ENCODE data around the gene GID8. TPM values are rescaled to one million over a fixed set of nuclear protein-coding genes. Genes with fewer than 3 reads are reported as not detected.

The GID8 gene
- total RNA-seq, 1 donor from 2014 or later, result 35.8 TPM

DNA sequence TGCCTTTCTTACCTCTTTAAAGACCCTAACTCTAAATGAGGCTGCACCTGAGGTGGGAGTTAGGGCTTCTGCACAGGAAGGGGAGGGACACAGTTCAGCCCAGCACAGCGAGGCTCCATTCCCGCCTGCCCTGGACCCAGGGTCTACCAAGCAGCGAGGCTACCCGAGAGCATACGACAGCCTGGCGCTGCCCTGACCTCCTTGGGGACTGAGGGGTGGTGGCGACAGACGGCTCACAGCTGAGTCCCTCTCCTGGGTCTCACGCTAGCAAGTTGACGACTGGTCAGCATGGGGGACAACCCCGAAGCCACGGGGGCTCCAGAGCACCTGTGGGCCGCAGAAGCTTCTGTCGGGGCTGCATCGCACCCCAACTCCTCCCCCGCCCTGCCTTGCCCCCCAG is 38.9 kb downstream of the GID8 start:
- Mint-ChIP-seq H3K9me3 (ENCODE audit: unreplicated experiment) (no peaks in the 10 kb centered on the region), H3K27me3 (ENCODE audit: unreplicated experiment) (peaks cover 46% of the 10 kb centered on the region), H3K27ac (ENCODE audit: unreplicated experiment) (no peak overlapping the region), H3K36me3 (ENCODE audit: unreplicated experiment) (no peaks in the 10 kb centered on the region), H3K4me1 (ENCODE audit: unreplicated experiment) (peaks cover 2% of the 10 kb centered on the region), H3K4me3 (ENCODE audit: unreplicated experiment) (no peak overlapping the region)
- TF ChIP-seq, protein P1, sequence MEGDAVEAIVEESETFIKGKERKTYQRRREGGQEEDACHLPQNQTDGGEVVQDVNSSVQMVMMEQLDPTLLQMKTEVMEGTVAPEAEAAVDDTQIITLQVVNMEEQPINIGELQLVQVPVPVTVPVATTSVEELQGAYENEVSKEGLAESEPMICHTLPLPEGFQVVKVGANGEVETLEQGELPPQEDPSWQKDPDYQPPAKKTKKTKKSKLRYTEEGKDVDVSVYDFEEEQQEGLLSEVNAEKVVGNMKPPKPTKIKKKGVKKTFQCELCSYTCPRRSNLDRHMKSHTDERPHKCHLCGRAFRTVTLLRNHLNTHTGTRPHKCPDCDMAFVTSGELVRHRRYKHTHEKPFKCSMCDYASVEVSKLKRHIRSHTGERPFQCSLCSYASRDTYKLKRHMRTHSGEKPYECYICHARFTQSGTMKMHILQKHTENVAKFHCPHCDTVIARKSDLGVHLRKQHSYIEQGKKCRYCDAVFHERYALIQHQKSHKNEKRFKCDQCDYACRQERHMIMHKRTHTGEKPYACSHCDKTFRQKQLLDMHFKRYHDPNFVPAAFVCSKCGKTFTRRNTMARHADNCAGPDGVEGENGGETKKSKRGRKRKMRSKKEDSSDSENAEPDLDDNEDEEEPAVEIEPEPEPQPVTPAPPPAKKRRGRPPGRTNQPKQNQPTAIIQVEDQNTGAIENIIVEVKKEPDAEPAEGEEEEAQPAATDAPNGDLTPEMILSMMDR (IDR thresholded peaks at IDR 0.05), result no peak
- DNase-seq (ENCODE audit: extremely low spot score, unreplicated experiment), result no peak

DNA sequence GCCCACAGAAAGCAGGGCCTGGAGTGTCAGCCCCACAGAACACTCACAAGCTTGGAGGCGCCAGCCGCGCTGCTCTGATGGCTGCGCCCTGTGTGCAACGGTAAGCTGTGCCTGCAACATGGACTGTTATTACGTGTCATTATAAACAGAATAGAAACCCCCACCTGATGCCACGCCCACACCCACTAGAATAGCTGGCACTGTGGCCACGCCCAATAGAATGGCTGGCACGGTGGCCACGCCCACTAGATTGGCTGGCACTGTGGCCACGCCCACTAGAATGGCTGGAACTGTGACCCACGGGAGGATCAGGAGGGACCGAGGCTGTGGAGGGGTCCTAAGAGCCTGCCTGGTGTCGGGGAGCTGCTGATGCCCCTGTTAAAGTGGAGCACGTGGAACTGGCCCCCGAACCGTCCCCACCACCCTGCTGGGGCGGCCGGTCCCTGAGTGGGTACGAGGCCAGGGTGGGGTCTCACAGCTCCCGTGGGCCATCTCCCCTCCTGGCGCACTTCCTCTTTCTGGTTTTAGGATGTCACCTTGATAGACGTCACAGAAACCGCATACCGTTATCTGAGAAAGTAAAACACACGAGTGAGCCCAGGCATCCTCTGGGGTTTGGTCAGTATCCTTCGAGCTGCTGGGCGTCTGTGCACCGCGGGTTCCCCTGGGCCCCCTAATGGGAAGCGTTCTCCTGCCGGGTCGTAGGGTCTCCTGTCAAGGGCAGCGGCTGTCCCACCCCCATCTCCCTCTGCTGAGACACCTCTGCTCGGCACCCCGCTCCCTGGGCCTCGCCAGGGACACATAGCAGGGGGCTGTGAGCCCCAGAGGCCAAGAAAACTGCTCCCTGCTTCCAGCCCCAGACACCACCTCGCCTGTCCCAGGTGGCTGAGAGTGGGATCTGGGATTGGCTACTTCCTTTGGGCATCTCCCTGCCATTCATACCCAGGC is 39.9 kb downstream of the GID8 start:
- no peak overlapping the region for H3K27ac Mint-ChIP-seq (ENCODE audit: unreplicated experiment)
- no peaks in the 10 kb centered on the region for H3K9me3 Mint-ChIP-seq (ENCODE audit: unreplicated experiment)

DNA sequence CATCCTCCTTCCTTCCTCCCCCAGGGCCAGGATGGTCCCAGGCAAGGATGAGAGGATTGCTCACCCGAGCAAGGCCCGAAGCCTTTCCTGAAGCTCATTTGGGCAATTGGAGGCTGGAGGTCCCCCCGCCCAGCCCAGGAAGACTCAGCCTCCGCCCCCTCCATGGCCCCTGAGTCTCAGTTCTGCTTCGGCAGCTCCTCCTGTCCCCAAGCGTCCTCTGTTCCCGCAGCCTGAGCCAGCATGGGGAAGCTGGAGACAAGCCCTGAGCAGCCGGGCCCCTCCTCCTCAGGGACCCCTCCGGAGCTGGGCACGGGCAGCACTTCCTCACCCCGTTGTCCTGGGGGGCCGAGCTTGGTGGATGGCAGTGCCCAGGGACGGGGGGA is 40.6 kb downstream of the GID8 start:
- Mint-ChIP-seq H3K27ac (ENCODE audit: unreplicated experiment) (no peak overlapping the region), H3K27me3 (ENCODE audit: unreplicated experiment) (peaks cover 47% of the 10 kb centered on the region), H3K9me3 (ENCODE audit: unreplicated experiment) (no peaks in the 10 kb centered on the region), H3K36me3 (ENCODE audit: unreplicated experiment) (no peaks in the 10 kb centered on the region), H3K4me1 (ENCODE audit: unreplicated experiment) (no peaks in the 10 kb centered on the region), H3K4me3 (ENCODE audit: unreplicated experiment) (no peak overlapping the region)
- TF ChIP-seq, protein P1 (IDR thresholded peaks at IDR 0.05), result no peak
- DNase-seq (ENCODE audit: extremely low spot score, unreplicated experiment), result no peak

More for the DNA sequence above, 39.9 kb downstream of the GID8 start:
- Mint-ChIP-seq H3K27me3 (ENCODE audit: unreplicated experiment) (peaks cover 44% of the 10 kb centered on the region), H3K4me1 (ENCODE audit: unreplicated experiment) (no peaks in the 10 kb centered on the region), H3K36me3 (ENCODE audit: unreplicated experiment) (no peaks in the 10 kb centered on the region), H3K4me3 (ENCODE audit: unreplicated experiment) (no peak overlapping the region)
- no peak for DNase-seq (ENCODE audit: extremely low spot score, unreplicated experiment)
- TF ChIP-seq, protein P1 (IDR thresholded peaks at IDR 0.05), result no peak

DNA sequence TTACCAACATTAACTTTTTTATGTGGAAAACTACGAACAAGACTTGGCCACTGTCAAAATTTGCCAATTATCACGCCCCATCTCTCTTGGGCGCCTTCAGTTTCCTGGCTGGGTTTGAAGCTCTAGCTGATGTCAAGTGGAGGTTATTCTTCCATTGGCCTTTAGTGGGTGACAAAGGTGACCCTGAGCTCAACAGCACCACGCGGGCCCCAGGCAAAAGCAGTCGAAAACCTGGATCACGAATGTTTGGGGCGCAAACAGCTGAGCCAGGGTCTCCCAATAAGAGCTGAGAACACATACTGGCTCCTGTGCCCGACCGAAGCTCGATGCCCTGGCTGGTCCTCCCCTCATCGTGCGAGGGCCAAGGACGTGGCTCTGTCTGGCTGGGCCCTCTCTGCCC is 41.4 kb downstream of the GID8 start:
- TF ChIP-seq, protein P1 (IDR thresholded peaks at IDR 0.05), result no peak
- H3K27me3 Mint-ChIP-seq (ENCODE audit: unreplicated experiment), result peaks cover 50% of the 10 kb centered on the region
- DNase-seq (ENCODE audit: extremely low spot score, unreplicated experiment), result no peak
- H3K36me3 Mint-ChIP-seq (ENCODE audit: unreplicated experiment), result no peaks in the 10 kb centered on the region
- no peaks in the 10 kb centered on the region for H3K9me3 Mint-ChIP-seq (ENCODE audit: unreplicated experiment)
- no peak overlapping the region for H3K27ac Mint-ChIP-seq (ENCODE audit: unreplicated experiment)
- H3K4me3 Mint-ChIP-seq (ENCODE audit: unreplicated experiment), result no peak overlapping the region
- no peaks in the 10 kb centered on the region for H3K4me1 Mint-ChIP-seq (ENCODE audit: unreplicated experiment)

DNA sequence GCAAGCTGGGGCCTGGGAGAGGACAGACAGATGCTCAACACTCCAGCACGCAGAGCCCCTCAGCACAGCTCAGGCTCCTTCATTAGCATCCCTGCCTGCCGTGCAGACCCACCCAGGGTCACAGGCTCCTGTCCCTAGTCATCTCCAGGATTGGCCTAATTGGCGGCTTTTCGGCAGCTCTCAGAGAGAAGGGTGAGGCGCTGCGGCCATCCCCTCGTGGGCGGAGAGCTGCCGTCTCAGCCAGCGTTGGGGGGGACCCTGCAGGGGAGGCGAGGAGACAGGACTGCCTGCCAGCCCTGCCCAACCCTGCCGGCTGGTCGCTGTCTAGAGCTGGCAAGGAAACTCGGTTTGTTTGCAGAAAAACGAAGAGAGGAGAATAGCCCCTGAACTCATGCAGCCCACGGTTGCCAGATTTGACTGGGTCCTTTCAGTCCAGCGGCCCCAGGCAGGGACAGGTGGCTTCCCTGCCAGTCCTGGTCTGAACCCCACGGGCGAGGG is 42.0 kb downstream of the GID8 start:
- TF ChIP-seq, protein P1 (IDR thresholded peaks at IDR 0.05), result no peak
- H3K36me3 Mint-ChIP-seq (ENCODE audit: unreplicated experiment), result no peaks in the 10 kb centered on the region
- no peak overlapping the region for H3K27ac Mint-ChIP-seq (ENCODE audit: unreplicated experiment)
- no peaks in the 10 kb centered on the region for H3K4me1 Mint-ChIP-seq (ENCODE audit: unreplicated experiment)
- H3K4me3 Mint-ChIP-seq (ENCODE audit: unreplicated experiment), result no peak overlapping the region
- peaks cover 50% of the 10 kb centered on the region for H3K27me3 Mint-ChIP-seq (ENCODE audit: unreplicated experiment)
- H3K9me3 Mint-ChIP-seq (ENCODE audit: unreplicated experiment), result no peaks in the 10 kb centered on the region
- DNase-seq (ENCODE audit: extremely low spot score, unreplicated experiment), result no peak

Measured in osteocyte (in vitro differentiated cells).